Stimulated activated CD8-positive, alpha-beta memory T cell treated with anti-CD3 and anti-CD28 coated beads, Interleukin-15, amount 100 ng/mL, for 4 hours (primary cell): Measurements from ENCODE around the gene MAP3K5.

Experiments
- DNase-seq, 2 donors: peaks; one replicate each; pipeline ENCODE4 v3.0.0-alpha.2; 2020; ENCODE audit warnings: low read depth in 2 of 2

Gene MAP3K5

GRCh38 chr6:136579800-136580199, 212.5 kb downstream of the MAP3K5 start:
- no peak for DNase-seq

GRCh38 chr6:136576821-136577220, 215.5 kb downstream of the MAP3K5 start:
- DNase-seq: no peak

DNA sequence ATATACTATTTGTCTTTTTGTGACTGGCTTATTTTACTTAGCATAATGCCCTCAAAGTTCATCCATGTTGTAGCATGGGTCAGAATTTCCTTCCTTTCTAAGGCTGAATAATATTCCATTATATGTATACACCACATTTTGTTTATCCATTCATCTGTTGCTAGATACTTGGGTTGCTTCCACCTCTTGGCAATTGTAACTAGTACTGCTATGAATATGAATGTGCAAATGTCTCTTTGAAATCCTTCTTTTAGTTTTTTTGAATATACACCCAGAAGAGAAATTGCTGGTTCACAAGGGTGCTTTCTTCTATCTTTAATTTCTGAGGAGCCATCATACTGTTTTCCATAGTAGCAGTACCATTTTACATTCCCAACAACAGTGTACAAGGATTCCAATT, 220.8 kb downstream of the MAP3K5 start:
- DNase-seq: no peak

DNA sequence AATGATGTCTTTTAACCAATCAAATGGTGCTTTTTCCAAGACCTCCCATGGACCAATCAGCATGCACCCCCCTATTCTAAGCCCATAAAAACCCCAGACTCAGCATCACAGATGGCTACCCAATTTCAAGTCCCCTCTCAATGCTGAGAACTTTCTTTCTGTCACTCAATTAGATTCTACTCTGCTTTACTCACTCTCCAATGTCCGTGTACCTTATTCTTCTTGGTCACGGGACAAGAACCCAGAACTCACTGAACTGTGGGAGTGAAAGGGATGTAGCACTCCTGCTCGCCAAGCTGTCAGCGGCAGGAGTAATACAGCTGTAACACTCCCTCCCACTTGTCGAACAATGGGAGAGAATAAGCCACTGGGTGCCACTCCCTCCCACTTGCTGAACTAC, 221.2 kb downstream of the MAP3K5 start:
- no peak for DNase-seq

DNA sequence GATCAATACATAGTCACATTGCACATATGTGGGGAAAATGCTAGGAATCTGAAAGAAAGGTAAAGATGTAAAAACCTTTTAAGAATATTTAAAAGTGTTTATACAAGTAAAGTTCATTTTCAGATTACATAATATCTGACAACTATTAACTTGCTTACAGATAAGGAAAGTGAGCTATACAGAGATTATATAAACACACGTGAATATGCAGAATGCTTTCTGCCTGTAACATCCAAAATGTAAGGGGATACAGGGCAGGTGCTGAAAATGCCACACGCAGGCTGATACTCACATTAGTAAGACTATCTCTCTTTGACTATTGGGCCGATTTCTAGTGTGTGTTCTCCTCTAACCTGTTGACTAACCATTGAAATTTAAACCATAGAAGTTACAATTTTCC, 224.1 kb downstream of the MAP3K5 start:
- DNase-seq: no peak

GRCh38 chr6:136567688-136568087, 224.6 kb downstream of the MAP3K5 start:
- no peak for DNase-seq

DNA sequence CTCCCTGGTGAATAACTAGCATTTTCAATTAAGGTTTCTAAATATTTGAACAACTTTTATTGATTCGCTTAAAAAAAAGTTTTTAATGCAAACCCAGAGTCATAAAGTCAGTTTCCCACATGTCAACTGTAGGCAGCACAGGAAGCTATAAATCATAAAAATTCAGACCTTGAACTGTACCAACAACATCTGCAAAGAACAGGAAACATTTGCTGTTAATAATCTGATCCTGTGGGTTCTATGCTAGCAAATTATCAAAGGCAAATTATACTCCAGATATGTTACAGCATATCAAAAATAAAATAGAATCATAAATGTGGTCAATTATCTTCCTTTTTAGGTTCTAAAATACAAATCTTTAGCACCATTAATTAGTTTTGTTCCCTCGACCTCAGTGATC, 225.4 kb downstream of the MAP3K5 start:
- no peak for DNase-seq

GRCh38 chr6:136566007-136566487, 226.2 kb downstream of the MAP3K5 start:
- DNase-seq: no peak

- DNase-seq: no peak
These were observed 228.1 kb downstream of the MAP3K5 start for GRCh38 chr6:136564180-136564579.

DNA sequence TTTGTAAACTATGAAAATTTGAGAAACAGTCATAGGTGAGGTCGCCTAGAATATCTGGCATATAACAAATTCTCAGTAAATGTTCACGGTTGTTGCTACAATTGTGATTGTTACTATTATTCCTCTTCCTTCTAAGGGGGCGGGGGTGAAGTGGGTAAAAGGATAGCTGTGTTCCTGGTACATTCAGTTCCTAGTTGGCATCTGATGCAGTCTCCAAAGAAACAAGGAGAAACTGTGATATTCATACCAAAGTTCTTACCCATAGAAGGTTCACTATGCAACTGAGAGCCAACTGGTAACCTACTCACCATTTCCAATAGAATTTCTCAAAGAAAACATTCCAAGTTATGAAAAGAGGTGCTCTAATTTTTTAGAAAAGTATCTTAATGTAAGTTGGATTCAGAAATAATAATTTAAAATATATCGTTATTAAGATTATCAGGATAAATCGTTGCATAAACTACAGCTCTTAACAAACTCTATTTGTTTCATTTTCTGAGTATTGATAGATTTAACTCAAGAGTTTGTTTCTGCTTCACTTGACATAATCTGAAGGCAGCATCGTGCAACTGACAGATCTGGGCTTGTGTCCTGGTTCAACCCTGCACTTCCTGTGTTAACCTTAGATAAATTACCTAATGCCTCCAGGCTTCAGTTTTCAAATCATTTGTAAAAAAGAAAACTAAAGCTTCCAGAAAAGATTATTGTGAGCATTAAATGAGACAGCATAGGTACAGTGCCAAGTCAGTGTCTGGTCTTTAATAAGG, 228.7 kb downstream of the MAP3K5 start:
- no peak for DNase-seq

DNA sequence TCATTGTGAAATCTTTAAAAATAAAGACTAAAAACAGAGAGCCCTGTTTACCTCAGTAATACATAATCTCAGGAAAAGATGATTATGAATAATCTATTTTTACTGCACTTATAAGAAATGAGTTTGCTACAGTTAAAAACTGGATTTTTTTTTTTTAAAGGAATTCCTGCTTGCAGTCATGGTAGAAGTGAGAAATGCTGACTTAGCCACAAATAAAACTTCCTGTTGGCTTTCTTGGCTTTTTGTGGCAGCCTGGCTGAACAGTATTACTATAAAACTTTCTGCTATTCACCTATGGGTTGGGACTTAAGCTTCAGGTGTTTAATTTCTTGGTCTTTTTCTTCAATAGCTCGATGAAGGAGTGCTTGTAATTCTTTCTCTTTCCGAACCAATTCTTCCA, 230.1 kb downstream of the MAP3K5 start:
- no peak for DNase-seq

GRCh38 chr6:136553166-136553787, 239.0 kb downstream of the MAP3K5 start:
- DNase-seq: no peak

- no peak for DNase-seq
These were observed 240.2 kb downstream of the MAP3K5 start for GRCh38 chr6:136552054-136552453.

DNA sequence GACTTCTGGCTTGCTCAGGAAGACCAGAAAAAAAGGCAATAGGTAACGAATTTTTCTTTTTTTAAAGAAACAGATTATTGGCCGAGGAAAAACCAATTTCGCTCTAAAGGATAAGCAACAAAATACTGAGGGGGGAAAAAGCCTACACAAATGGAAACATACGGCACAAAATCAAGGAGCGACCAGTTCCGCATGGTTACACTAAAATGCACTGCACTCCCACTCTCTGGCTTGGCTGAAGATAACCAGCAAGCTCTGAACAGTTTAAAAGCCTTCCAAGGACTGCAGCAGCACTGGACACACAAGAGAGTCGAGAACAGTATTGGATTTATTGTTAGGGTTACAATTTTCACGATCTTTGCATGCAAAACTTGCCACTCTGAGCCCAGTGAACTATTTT, 241.2 kb downstream of the MAP3K5 start:
- DNase-seq: no peak

GRCh38 chr6:136550330-136551071, 241.8 kb downstream of the MAP3K5 start, which contains the start of gene MAP7:
MAP7 (minus strand) TSS chr6:136550422; CDS start chr6:136550408, 14 bp downstream.
- peak in 1 of 2 donors; percentile 26 for DNase-seq

DNA sequence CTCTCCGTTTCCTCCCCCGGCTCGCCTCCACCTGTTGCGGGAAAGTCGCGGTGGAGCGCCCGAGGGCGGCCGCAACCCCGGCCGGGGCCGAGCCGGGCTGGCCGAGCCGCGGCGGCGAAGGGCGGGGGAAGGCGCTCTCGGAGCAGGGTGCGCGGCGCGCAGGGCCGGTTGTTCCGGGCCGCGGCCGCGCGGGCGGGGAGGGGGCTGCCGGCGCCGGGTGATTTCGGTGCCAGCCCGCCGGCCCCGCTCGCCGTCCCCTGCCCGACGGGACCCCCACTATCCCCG, 242.3 kb downstream of the MAP3K5 start:
- DNase-seq: no peak

DNA sequence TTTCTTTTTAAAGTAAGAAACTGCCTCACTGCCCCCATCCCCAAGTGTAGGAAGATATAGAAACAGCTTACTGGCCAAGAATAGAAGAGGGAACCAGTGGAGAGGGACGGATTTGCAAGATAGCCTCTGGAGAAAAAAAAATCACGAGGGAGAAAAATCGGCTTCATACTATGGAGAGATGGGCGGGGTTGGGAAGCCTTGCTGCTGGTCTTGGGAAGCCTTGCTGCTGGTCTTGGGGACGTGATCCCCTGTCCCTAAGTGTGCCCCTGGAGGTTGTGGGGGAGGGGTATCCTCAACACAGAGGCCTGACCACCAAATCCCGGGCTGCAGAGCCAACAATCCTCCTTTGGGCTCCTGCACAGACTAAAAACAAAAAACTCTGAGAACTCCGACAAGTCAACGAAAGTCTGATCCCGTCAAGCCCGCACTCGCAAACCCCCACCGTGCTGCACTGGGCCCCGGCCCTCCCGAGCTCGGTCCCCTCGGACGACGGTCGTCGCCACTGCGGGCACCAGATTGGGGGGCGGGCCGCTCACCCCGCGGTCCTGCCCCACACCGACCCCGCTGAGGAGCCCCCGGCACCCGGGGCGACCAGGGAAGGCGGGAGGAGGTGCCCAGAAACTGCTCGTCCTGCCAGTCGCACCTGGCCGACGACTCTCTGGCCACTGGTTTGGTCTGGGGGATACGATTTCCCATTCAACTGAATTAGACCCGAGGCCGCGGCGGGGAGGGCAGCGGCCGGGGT, 242.8 kb downstream of the MAP3K5 start:
- DNase-seq: no peak

DNA sequence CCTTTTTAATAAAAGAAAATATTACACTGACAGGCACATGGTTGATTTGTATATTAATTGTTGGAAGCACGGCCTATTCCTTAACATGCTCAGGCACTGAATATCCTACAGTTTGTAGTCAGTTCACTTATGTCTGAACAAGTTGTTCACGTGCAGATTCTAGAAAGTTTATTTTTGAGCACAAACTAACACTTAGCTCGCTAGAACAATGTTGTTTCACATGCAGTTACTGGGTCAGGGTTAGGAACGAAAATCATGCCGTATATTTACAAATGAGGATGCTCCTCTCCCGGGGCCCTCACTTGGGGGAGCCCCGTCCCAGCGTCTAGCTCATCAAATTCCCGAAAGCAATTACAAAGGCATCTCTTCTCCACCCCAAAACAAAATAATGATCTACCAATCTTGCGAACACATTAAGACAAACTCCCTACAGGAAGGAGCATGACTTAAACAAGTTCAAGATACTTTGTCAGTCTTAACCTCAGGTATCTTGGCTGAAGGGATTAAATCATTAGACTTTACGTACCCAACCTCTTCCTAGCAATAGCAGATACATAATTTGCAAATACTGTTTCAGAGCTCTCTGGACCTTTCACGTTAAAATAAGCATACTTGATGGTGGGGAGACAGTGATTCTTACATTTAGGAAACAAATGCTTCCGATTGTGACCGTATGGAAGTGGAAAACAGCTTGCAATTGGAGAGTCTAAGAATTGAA, 243.5 kb downstream of the MAP3K5 start:
- no peak for DNase-seq

GRCh38 chr6:136547871-136548270, 244.4 kb downstream of the MAP3K5 start:
- DNase-seq: no peak

DNA sequence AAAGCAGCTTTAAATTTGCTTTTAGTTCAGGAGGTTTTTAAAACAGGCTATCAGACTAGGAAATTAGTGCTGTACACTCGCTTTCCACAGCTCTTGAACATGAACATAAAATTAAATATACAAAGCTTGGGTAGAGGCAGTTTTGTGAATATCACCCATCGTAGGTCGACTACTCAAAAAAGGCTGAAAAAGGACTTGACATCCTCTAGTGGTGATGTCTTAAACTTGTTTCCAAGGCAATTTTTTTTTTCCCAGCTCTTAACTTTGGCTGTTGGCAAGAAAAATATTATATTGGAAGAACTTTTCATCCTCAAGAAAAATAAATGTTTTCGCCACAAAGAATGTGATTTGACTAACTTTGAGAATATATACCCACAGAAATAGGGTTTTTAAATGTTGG, 244.9 kb downstream of the MAP3K5 start:
- DNase-seq: no peak

- no peak for DNase-seq
These were observed 245.9 kb downstream of the MAP3K5 start for GRCh38 chr6:136546331-136546730.
